Endothelial cell of umbilical vein (primary cell): ENCODE results near the gene ENC1. TPM values are rescaled to one million over a fixed set of nuclear protein-coding genes. Genes with fewer than 3 reads are reported as not detected.

ENCODE experiments used
- BruUV-seq: library from RNA; stranded (reverse); fragments of 400-500 nt; replicated peaks from 2 replicates; lab custom pipeline; 2021; lab: Mats Ljungman, UMichigan
- CTCF ChIA-PET: fragments of 300-600, 350-600 bp; sonication (Branson Sonifier 250); formaldehyde crosslinking; loops from one replicate; lab custom pipeline; 2021; ENCODE audit warnings: antibody characterized with exemption, inconsistent platforms; lab: Charles Lee
- POLR2A ChIA-PET: fragments of 300-600, 350-600 bp; sonication (Branson Sonifier 250); formaldehyde crosslinking; loops from one replicate; lab custom pipeline; 2021; ENCODE audit warnings: antibody characterized with exemption, inconsistent platforms; lab: Charles Lee
- DNase-seq: peaks from one replicate; pipeline ENCODE4 v3.0.0-alpha.2; 2011; ENCODE audit warnings: low read depth, low spot score
- FAIRE-seq: peaks from 2 replicates; lab custom pipeline; 2011; peaks lifted over from hg19 to GRCh38; lab: Jason Lieb, UNC
- H2AFZ ChIP-seq: 2 replicates; pipeline ENCODE4 v1.6.0; 2012; ENCODE audit warnings: low read depth, low read length, control low read depth, inconsistent platforms
- H3K27ac ChIP-seq: 2 replicates; pipeline ENCODE4 v1.5.1; 2011; ENCODE audit warnings: low read depth, mild to moderate bottlenecking, control low read depth, low read length, moderate library complexity; ENCODE audit not compliant: insufficient read depth
- H3K27me3 ChIP-seq, 2 experiments: 2 replicates each; pipeline versions ENCODE4 v1.6.0 to v1.6.1; 2011; ENCODE audit warnings: low read length in 2 of 2, mixed read lengths in 1 of 2; ENCODE audit not compliant: control insufficient read depth in 2 of 2, insufficient read depth in 2 of 2
- H3K36me3 ChIP-seq, 2 experiments: 2 replicates in 1 of 2; 3 replicates in 1 of 2; pipeline ENCODE4 v1.5.1; 2011; ENCODE audit warnings: low read length in 2 of 2, mild to moderate bottlenecking in 1 of 2, moderate library complexity in 1 of 2; ENCODE audit not compliant: control insufficient read depth in 2 of 2, insufficient read depth in 2 of 2; ENCODE audit errors: extremely low read depth in 1 of 2
- H3K4me1 ChIP-seq: 3 replicates; pipeline ENCODE4 v1.5.1; 2011; ENCODE audit warnings: mild to moderate bottlenecking, low read length; ENCODE audit not compliant: control insufficient read depth, insufficient read depth; ENCODE audit errors: extremely low read depth
- H3K4me2 ChIP-seq: 2 replicates; pipeline ENCODE4 v1.6.1; 2011; ENCODE audit warnings: low read length, control low read depth, mixed read lengths; ENCODE audit not compliant: insufficient read depth
- H3K4me3 ChIP-seq, 3 experiments: fragments of 200-600 bp in 1 of 3; sonication (generic), shearing (Covaris generic) in 1 of 3; replicated peaks in 1 of 3; 2 replicates each; pipeline ENCODE4 v1.5.1; 2011 to 2016; ENCODE audit warnings: control low read depth in 3 of 3, low read length in 3 of 3, mild to moderate bottlenecking in 2 of 3, inconsistent platforms in 1 of 3, low read depth in 1 of 3, moderate library complexity in 1 of 3; ENCODE audit not compliant: insufficient read depth in 1 of 3
- H3K79me2 ChIP-seq: 2 replicates; pipeline ENCODE4 v1.6.0; 2012; ENCODE audit warnings: low read length, inconsistent platforms; ENCODE audit not compliant: control insufficient read depth, insufficient read depth
- H3K9ac ChIP-seq: replicated peaks from 2 replicates; pipeline ENCODE3; 2011; ENCODE audit warnings: low read length, control low read depth; ENCODE audit not compliant: insufficient read depth; ENCODE audit errors: extremely low read depth
- H3K9me1 ChIP-seq: replicated peaks from 3 replicates; pipeline ENCODE4 v1.6.0; 2011; ENCODE audit warnings: mild to moderate bottlenecking, low read length; ENCODE audit not compliant: control insufficient read depth, insufficient read depth; ENCODE audit errors: extremely low read depth
- H3K9me3 ChIP-seq: replicated peaks from 2 replicates; pipeline ENCODE4 v1.5.1; 2012; ENCODE audit warnings: low read length, inconsistent platforms; ENCODE audit not compliant: control insufficient read depth, insufficient read depth
- H4K20me1 ChIP-seq: replicated peaks from 2 replicates; pipeline ENCODE3; 2011; ENCODE audit warnings: mild to moderate bottlenecking, low read length; ENCODE audit not compliant: control insufficient read depth, insufficient read depth; ENCODE audit errors: extremely low read depth
- EZH2 ChIP-seq: IDR thresholded peaks from 2 replicates; pipeline ENCODE4 v1.6.1; 2012; ENCODE audit warnings: borderline replicate concordance, low read depth, mild to moderate bottlenecking, moderate library complexity, low read length, inconsistent platforms; ENCODE audit not compliant: severe bottlenecking
- FOS ChIP-seq: IDR thresholded peaks from 2 replicates; pipeline ENCODE4 v1.6.1; 2011; ENCODE audit warnings: mild to moderate bottlenecking, low read length, moderate library complexity, borderline replicate concordance; ENCODE audit not compliant: insufficient read depth
- GATA2 ChIP-seq: IDR thresholded peaks from 2 replicates; pipeline ENCODE4 v1.7.0; 2011; ENCODE audit warnings: low read depth, mild to moderate bottlenecking, moderate library complexity, mixed read lengths, low read length; ENCODE audit not compliant: insufficient read length, insufficient read depth
- JUN ChIP-seq: IDR thresholded peaks from 2 replicates; pipeline ENCODE4 v1.6.1; 2011; ENCODE audit warnings: borderline replicate concordance, low read depth; ENCODE audit not compliant: insufficient read length, insufficient read depth
- MYC ChIP-seq: IDR thresholded peaks from one replicate; pipeline ENCODE4 v1.6.1; 2011; ENCODE audit warnings: mild to moderate bottlenecking, low read depth, low read length
- POLR2A ChIP-seq: IDR thresholded peaks from 2 replicates; pipeline ENCODE4 v1.6.1; 2012; ENCODE audit warnings: low read depth, mild to moderate bottlenecking, control low read depth, low read length
- POLR2AphosphoS5 ChIP-seq: IDR thresholded peaks from 2 replicates; pipeline ENCODE4 v1.6.1; 2012; ENCODE audit warnings: low read depth, mild to moderate bottlenecking, control low read depth, low read length, moderate library complexity; ENCODE audit not compliant: insufficient read depth
- dilution Hi-C: fragments of 300-500 bp; cut with MboI; formaldehyde crosslinking; loops from one replicate; pipeline ENCODE4 v1.15.0; 2019; ENCODE audit warnings: low sequenced_read_pairs; ENCODE audit not compliant: extremely low pct_ligation_motif_present
- intact Hi-C: fragments of 100-400 bp; cut with micrococcal nuclease; formaldehyde crosslinking; loops from one replicate; pipeline ENCODE4 v1.10.0; 2022
- polyA plus RNA-seq, 4 experiments: library from polyadenylated mRNA; depleted of rRNA in 3 of 4; stranded (reverse) in 3 of 4; unstranded in 1 of 4; fragments of >200 nt; gene quantifications; 2 replicates each; pipeline versions ENCODE4 v1.2.1 to v1.2.3, GENCODE V29; 2011 to 2012; ENCODE audit warnings: missing spikeins in 1 of 4
- total RNA-seq: library from RNA; stranded (reverse); gene quantifications from 2 replicates; pipeline ENCODE4 v1.2.3, GENCODE V29; 2021
- TF ChIP-seq, protein P1 (sequence below): IDR thresholded peaks from 2 replicates; pipeline ENCODE4 v1.6.1; 2011; ENCODE audit not compliant: insufficient read depth, insufficient read length
- TF ChIP-seq, protein P2 (sequence below), 2 donors: IDR thresholded peaks; 1 replicate in 1 of 2; 2 replicates in 1 of 2; pipeline ENCODE4 v1.5.1; 2011; ENCODE audit warnings: low read length in 2 of 2, mild to moderate bottlenecking in 2 of 2, moderate library complexity in 2 of 2, control low read depth in 1 of 2, inconsistent platforms in 1 of 2, low read depth in 1 of 2; ENCODE audit not compliant: insufficient read depth in 1 of 2; ENCODE audit errors: extremely low read depth in 1 of 2

Gene ENC1
- total and polyA plus RNA-seq, 2 donors (not counting 3 experiments of a cell fraction or from before 2014, with no cell fraction given): 42.2 to 53.3 TPM

- CTCF ChIA-PET: interaction anchor here (0.6 to 1.3 kb wide), 3 partner anchors 50 to 735 kb away, joined by 3 to 5 read pairs (median 3); no protein-coding TSS in a partner anchor
Observed at GRCh38 chr5:74636552-74636951, 4.0 kb downstream of the ENC1 start.

DNA sequence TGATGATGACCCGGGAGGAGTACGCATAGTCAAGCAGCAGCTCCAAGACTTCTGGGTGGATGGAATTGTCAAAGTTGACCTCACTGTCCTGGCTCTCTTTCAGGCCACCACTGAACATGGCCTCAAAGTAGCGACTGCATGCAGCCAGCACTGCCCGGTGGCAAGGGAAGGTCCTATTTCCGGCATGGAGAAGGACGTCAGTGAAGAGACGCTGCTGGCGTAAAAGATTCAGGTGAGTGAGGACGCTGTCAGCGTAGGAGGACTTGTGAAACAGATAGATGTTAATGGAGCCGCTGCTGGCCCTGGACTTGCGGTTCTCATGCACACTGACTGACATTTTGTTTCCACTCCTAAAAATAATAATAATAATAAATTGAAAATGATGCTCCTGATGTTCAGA, 4.4 kb downstream of the ENC1 start:
- intact Hi-C loops (no loop called here), dilution Hi-C loops (no loop called here)
- no peaks in the 10 kb centered on the region for H4K20me1 ChIP-seq
- BruUV-seq: no TSS peak
- ChIA-PET CTCF (interaction anchor here (0.6 to 1.3 kb wide), 4 partner anchors 41 to 734 kb away, joined by 3 to 5 read pairs (median 4); no protein-coding TSS in a partner anchor), POLR2A (interaction anchor here (0.6 kb wide), 1 partner anchor 690 kb away, joined by 3 read pairs; no protein-coding TSS in a partner anchor)
- H3K4me1 ChIP-seq: peaks cover 58% of the 10 kb centered on the region
- H3K27me3 ChIP-seq: no peaks in the 10 kb centered on the region
- peaks cover 18 to 19% of the 10 kb centered on the region in 2 experiments for H3K36me3 ChIP-seq
- no peak overlapping the region for H2AFZ ChIP-seq
- FAIRE-seq (no peak), DNase-seq (no peak)
- H3K9me1 ChIP-seq: no peaks in the 10 kb centered on the region
- TF ChIP-seq FOS (no peak), JUN (no peak), GATA2 (no peak), EZH2 (no peak), POLR2A (no peak), POLR2AphosphoS5 (no peak), MYC (no peak)
- TF ChIP-seq, protein P1, sequence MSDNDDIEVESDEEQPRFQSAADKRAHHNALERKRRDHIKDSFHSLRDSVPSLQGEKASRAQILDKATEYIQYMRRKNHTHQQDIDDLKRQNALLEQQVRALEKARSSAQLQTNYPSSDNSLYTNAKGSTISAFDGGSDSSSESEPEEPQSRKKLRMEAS: no peak
- TF ChIP-seq, protein P2, sequence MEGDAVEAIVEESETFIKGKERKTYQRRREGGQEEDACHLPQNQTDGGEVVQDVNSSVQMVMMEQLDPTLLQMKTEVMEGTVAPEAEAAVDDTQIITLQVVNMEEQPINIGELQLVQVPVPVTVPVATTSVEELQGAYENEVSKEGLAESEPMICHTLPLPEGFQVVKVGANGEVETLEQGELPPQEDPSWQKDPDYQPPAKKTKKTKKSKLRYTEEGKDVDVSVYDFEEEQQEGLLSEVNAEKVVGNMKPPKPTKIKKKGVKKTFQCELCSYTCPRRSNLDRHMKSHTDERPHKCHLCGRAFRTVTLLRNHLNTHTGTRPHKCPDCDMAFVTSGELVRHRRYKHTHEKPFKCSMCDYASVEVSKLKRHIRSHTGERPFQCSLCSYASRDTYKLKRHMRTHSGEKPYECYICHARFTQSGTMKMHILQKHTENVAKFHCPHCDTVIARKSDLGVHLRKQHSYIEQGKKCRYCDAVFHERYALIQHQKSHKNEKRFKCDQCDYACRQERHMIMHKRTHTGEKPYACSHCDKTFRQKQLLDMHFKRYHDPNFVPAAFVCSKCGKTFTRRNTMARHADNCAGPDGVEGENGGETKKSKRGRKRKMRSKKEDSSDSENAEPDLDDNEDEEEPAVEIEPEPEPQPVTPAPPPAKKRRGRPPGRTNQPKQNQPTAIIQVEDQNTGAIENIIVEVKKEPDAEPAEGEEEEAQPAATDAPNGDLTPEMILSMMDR (IDR thresholded peaks at IDR 0.05; ENCODE audit: extremely low read depth in 1 of 2, insufficient read depth in 1 of 2, low read depth in 1 of 2, low read length in 2 of 2): no peak
- H3K4me2 ChIP-seq: no peak overlapping the region
- H3K27ac ChIP-seq: no peak overlapping the region
- no peaks in the 10 kb centered on the region for H3K9me3 ChIP-seq
- H3K4me3 ChIP-seq: no peak overlapping the region
- no peak overlapping the region for H3K9ac ChIP-seq
- peaks cover 61% of the 10 kb centered on the region for H3K79me2 ChIP-seq

More at GRCh38 chr5:74636552-74636951, 4.0 kb downstream of the ENC1 start:
- intact Hi-C loops (no loop called here), dilution Hi-C loops (no loop called here)
- H3K9me1 ChIP-seq: no peaks in the 10 kb centered on the region
- H4K20me1 ChIP-seq: no peaks in the 10 kb centered on the region
- no peak for TF ChIP-seq MYC
- FAIRE-seq (no peak), DNase-seq (no peak)
- H2AFZ ChIP-seq: no peak overlapping the region
- POLR2A ChIA-PET: interaction anchor here (0.6 to 0.7 kb wide), 2 partner anchors 98 to 691 kb away, joined by 3 to 5 read pairs; no protein-coding TSS in a partner anchor
- H3K4me2 ChIP-seq: peak overlapping the region; percentile 8
- no peaks in the 10 kb centered on the region for H3K9me3 ChIP-seq
- H3K4me3 ChIP-seq: no peak overlapping the region
- H3K9ac ChIP-seq: no peak overlapping the region
- H3K79me2 ChIP-seq: peaks cover 61% of the 10 kb centered on the region
- no peaks in the 10 kb centered on the region for H3K27me3 ChIP-seq
- no peak overlapping the region for H3K27ac ChIP-seq
- H3K4me1 ChIP-seq: peaks cover 58% of the 10 kb centered on the region
- H3K36me3 ChIP-seq: peaks cover 18 to 19% of the 10 kb centered on the region in 2 experiments
- no TSS peak for BruUV-seq
